ELR (cell line): ENCODE measurements around the gene RFPL1.
"Not testable (repeated sequence)": the region's sequence is repeated elsewhere in the genome, so short reads cannot be mapped to it uniquely, and the experiment has no call there.

Experiments used
- DNase-seq: peaks from one replicate; pipeline ENCODE4 v3.0.0-alpha.2; 2015; ENCODE audit warnings: low read depth

Gene RFPL1

DNA sequence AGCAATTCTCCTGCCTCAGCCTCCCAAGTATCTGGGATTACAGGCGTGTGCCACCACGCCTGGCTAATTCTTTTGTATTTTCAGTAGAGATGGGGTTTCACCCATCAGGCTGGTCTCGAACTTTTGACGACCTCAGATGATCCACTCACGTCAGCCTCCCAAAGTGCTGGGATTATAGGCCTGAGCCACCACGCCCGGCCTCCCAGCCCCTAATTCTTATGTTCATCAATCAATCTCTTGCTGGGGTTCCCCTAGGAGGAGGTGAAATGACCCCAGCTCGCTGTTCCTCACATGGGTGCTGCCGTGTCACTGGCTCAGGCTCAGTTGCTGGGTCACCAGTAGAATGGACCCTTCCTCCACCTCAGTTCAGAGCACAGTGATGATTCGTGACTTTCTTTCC lies at the start of gene RFPL1:
RFPL1 (plus strand) TSS at position 301 of the 400 bp plus-strand sequence.
- not testable (repeated sequence) for DNase-seq

DNA sequence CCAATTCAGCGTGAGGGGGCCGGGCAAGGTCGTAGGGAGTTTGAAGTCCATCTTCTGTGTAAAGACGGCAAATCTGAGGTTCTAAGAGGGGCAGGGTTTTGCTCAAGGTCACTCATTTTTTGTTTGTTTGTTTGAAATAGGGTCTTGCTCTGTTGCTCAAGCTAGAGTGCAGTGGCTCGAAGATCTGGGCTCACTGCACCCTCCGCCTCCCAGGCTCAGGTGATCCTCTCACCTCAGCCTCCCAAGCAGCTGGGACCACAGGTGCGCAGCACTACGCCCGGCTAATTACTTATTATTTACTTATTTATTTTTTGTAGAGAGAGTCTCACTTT lies 49.7 kb upstream of the RFPL1 start:
- no peak for DNase-seq

DNA sequence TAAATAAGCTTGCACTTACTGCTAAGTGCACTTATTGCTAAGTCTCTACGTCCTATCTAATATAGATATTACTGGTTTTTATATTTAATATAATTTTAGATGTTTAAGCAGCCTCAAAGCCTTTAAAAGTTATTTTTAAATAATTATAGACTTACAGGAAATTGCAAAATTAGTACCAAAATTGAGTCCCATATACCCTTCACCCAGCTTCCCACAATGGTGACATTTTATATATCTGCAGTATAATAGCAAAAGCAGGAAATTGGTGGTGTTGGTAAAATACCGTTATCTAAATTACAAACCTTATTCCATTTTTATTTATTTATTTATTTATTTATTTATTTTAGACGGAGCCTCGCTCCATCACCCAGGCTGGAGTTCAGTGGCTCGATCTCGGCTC lies 48.1 kb upstream of the RFPL1 start:
- DNase-seq = no peak

DNA sequence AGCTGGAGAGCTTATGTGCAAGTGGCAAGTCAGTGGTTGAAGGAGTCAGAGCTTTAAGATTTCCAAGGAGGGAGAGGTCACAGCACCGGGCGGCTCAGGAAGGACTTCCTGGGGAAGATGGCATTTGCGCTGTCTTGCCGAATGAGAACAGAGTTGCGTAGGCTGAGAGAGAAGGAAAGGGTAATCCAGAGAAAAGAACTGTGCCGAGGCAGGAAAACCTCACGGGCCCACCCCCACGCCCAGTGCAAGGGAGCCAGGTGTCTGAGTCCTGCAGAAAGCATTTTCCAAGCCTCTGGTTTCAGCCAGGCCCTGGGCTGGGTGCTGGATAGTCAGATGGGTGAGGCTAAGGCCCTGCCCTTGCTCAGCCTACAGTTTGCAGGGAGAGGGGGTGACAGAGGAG lies 46.8 kb upstream of the RFPL1 start:
- no peak for DNase-seq

DNA sequence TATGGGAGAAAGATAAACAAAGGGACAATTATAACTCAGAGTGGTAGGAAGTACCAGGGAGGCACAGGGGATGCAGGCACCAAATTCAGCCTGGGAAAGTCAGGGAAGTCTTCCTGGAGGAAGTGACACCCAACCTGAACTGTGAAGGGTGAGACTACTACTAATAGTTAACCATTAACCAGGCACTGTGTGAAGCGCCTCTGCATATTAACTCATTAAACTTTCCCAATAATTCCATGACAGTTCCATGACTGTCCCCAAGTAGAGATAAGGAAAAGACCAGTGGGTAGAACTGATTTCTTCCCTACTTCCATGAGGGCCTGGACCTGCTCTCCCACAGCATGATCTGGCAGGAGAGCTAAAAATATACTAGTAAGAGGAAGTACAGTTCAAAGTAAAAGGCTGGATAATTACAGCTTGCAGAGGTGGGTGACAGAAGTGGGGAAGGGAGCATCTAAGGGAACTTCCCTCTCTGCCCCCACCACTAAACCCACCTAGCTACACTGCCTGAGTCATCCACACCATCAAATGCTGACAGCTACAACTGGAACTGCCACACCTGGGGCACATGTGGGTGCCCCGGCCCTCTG lies 45.3 kb upstream of the RFPL1 start:
- no peak for DNase-seq

DNA sequence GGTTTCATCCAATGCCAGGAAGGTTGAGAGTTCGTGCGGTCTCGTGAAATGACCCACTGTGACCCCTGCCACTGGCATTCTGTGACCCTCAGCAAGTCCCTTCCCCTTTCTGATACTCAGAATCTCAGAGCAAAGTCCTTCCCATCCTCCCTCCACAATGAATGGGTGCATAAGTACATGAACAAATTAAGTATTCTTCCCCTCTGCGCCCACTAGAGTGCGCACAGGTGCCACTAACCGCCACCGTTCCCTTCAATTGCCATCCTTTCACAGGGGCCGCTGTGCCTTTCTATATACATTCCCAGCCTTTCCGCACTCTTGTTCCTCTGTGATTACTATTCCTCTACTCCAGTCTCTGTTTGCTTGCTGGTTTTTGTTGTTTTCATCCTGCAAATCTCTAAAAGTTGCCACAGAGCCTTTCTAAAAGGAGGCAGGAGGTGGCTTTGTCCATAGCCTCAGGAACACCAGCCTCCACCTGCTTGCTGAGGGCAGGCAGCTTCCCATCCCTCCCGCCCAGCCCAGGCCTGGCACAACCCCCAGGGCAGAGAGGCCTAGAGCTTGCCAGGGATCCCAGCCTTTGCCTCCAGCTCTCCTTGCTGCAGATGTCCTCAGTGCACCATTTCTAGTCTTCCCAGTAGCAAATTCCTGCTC lies 43.3 kb upstream of the RFPL1 start:
- DNase-seq = peak; percentile 81

DNA sequence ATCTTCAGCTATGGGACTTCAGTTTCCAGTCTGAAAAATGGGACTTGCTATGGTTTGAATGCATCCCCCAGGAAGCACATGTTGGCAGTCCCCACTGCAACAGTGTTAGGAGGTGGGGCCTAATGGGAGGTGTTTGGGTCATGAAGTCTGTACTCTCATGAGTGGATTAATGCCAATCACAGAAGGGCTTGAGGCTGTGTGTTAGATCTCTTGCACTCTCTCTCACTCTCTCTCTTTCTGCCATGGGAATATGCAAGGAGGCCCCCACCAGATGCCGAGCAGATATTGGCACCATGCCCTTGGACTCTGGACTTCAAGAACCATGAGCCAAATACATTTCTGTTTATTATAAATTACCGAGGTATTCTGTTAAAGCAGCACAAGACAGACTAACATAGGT lies 42.3 kb upstream of the RFPL1 start:
- DNase-seq = no peak

DNA sequence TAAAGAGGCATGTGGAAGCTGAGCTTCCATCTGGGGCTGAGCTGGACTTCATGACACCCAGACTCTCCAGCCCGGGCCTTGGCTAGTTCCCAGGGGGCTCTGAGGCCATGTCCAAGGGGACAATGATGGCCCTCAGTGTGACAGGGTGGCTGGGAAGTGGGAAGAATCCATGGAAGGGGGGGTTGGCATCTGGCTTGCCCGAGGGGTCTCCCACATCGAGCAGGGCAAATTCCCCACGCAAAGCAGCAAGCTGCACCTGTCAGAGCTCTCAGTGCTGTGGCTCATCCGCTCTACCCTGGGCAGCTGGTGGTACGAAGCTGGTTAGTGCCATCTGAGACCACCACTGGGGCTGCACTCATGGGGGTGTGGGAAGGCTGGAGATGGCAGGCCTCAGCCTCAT lies 40.6 kb upstream of the RFPL1 start:
- no peak for DNase-seq

DNA sequence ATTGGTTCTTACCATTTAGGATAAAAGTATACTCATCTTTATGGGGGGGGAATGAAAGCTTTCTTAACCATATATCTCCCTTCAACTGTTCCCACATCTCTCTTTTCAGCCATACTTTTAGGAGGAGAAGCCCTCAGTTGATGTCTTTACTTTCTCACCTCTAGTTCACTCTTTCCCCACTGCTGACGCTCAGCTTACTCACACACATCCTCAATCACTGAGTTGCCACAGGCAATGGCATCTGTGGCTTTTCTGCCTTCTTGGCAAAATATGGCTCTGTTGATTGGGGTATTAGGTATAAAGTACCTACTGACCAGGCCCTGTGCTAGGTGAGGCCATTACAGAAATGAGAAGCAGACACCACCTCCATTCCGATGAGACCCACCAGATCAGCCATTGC lies 37.8 kb upstream of the RFPL1 start:
- DNase-seq = peak; percentile 37

DNA sequence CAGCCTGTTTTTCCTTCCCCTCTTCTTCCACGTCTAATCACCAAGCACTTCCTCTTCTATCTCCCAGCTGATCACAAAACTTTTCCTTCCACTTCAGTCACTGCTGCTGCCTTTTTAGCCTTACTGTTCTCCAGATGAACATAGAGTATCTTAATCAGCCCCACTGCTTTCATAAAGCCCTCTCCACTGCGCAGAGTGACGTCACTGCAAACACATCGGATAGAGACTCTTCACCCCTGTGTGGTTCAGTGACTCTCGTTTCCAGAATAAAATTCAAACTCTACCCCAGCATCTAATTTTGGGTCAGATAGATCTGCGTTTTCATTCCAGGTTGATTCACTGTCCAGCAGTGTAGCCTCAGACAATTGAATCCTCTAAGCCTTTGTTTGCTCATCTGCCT lies 36.8 kb upstream of the RFPL1 start:
- not testable (repeated sequence) for DNase-seq

DNA sequence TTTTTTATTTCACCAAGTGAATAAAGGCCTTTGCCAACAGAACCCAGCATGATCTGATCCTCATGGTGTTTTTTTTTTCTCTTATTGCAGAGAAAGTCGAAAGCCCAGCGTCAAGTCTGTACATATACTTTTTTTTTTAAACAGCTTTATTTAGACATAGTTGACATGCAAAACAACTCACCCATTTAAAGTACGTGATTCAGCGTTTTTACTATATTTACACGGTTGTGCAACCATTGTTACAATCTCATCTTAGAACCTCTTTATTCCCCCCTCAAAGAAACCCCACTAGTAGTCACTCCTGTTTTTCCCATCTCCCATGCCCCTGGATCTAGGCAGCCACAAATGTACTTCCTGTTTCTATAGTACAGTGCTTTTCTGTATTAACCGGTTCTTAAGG lies 29.4 kb upstream of the RFPL1 start:
- no peak for DNase-seq

DNA sequence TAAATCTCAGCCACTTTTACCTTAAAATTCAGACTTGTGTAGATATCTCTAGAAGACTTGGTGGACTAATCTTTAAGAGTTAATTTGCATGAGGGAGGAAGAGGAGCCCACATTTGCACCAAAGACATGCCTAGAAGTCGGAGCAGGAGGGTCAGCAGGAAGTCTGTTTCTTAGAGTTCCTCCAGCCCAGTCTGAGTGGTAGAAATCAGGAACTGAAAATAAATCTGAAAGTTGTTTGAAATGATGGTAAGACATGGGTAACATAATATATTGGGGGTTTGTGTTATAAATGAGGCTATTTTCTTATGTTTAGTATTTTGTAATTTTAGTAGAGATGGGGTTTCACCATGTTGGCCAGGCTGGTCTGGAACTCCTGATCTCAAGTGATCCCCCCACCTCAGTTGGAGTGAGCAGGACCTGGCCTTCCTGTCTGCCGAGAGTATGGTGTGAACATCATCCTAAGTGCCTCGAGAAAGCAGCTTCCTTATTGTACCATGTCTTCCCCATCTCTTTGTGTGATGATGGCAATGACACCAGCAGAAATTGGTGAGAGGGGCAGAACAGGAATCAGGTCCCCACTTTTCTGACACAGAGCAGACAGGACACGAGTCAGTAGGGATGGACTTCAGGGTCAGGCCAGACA lies 26.7 kb upstream of the RFPL1 start:
- not testable (repeated sequence) for DNase-seq

DNA sequence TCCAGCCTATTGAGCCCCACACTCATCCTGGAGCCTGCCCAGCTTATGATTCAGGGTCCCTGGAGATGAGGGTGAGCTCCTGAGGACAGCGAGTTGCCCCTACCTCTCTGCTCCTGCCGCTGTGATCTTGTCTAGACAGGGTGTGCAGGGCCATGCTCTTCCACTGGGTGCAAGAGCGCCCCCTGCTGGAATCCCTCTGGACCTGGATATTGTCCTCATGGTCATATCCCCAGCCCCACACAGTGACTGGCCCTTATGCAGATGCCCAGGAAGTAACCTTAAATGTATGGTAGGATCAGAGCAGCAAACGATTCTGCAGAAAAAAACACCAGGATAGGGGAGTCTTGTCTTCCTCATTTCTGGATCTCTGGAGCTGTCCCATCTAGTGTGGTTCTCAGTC lies 25.6 kb upstream of the RFPL1 start:
- DNase-seq = not testable (repeated sequence)

DNA sequence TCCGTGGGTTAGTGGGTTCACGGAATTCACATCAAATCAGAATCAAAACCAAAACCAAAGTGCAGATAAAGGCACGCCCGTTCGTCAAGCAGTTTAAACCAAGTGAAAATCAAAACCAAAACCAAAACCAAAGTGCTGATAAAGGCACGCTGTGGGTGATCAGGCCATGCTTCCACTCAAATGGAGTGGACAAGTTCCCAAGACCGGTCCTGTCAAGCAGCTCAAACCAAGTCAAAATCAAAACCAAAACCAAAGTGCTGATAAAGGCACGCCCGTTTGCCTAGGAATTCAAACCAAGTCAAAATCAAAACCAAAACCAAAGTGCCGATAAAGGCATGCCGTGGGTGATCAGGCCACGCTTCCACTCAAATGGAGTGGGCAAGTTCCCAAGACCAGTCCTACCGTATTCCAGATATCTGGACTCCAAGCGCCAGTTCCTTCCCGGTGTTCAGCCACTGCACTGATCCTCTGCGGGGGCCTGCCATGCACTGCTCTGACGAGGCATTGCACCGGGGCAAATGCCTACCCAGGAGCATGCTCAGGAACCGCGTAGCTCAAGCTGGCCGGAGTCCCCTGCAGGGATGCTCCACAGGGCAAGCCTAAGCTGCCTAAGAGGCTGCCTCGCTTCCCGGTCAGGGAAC lies 23.3 kb upstream of the RFPL1 start:
- DNase-seq = not testable (repeated sequence)

DNA sequence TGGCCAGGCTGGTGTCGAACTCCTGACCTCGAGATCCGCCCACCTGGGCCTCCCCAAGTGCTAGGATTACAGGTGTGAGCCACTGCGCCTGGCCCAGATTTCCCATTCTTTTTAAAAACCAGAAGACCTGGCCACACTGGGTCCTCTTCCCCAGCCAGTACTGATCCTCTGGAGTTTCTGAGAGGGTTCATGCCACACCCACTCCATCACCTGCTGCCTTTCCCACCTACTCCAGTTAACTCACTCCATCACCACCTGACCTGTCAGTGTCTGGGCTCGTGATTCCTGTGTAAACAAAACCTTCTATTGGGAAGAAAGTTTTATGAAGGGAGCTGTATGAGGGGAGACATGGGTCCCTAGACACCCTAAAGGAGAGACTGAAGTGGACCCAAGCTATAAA lies 19.7 kb upstream of the RFPL1 start:
- not testable (repeated sequence) for DNase-seq

DNA sequence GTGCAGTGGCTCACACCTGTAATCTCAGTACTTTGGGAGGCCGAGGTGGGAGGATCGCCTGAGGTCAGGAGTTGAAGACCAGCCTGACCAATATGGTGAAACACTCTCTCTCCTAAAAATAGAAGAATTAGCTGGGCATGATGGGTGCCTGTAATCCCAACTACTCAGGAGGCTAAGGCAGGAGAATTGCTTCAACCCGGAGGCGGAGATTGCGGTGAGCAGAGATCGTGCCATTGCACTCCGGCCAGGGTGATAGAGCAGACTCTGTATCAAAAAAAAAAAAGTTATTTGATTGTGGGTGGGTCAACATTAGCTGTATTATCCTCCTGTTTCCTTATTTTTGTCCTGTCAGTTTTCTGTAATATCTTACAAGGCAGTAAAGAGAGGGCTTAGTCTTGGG lies 11.9 kb upstream of the RFPL1 start:
- DNase-seq = no peak

DNA sequence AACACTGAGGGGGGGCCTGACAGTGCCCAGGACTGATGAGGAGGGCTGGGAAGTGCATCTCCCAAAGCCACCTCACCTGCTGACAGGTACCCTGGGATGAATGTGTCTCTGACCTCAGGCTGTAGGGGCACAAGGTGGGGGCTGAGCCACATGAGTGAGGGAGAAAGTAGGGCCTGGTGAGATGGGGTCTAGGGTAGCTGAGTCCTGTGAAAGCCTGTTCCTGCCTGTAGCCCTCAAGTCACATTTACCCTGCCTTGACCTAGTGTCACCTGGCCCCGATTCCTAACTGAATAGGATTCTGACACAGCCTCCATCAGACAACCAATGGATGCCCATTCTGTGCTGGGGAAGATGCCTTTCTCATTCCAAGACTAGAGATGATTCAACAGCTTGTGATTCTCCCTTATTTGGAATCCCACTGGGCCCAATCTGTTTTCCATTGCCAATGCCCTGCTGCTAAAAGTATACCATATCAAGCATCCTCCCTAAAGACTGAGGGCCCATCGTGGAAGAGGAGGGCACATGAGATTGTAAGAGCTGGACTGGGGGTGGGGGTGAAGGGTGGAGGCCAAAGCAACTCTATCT lies 11.1 kb upstream of the RFPL1 start:
- DNase-seq = no peak

DNA sequence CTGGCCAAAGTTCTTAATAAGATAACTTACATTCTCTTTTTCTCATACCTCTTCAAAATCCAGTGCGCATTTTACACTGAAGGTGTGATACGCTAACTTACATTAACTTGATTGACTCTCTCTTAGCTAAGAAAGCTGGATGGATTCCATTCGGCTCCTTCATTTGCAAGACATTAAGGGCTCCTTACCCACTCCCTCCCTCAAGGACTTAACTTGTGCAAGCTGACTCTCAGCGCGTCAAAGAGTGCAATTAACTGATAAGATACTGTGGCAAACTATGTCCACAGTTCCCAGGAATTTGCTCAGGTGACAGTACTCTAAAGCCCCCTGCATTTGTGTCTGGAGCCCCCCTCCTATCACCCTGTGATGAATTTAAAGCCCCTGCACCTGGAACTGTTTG lies 6.4 kb upstream of the RFPL1 start:
- no peak for DNase-seq

DNA sequence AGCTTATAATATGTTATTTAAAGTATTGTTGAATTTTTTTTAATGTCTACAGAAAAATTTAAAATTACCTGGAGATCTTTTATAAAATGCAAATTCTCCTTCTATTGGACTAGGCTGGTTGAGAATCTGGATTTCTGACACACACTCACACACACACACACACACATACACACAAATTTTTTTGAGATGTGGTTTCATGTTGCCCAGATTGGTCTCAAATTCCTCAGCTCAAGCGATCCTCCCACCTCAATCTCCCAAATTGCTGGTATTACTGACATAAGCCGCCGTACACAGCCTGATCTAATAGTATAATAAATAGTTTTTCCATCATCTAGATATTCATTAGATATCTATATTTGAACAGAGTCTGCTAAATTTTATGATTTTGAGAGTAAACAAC lies 4.5 kb upstream of the RFPL1 start:
- DNase-seq = no peak

DNA sequence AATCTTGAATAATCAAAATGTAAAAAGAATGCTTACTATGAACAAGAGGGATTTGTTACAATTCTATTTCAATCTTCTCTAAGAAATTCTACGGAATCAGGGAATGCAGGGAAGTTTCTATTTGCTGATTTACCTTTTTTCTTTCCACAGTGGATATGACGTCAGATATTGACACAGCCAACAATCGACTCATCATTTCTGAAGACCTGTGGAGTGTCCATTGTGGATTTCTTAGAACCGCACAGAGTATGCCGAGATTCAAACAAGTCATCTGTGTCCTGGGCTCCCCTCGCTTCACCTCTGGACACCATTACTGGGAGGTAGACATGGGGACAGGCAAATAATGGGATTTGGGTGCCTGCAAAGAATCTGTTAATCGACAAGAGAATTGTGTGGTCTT lies 4.1 kb upstream of the RFPL1 start:
- DNase-seq = no peak

DNA sequence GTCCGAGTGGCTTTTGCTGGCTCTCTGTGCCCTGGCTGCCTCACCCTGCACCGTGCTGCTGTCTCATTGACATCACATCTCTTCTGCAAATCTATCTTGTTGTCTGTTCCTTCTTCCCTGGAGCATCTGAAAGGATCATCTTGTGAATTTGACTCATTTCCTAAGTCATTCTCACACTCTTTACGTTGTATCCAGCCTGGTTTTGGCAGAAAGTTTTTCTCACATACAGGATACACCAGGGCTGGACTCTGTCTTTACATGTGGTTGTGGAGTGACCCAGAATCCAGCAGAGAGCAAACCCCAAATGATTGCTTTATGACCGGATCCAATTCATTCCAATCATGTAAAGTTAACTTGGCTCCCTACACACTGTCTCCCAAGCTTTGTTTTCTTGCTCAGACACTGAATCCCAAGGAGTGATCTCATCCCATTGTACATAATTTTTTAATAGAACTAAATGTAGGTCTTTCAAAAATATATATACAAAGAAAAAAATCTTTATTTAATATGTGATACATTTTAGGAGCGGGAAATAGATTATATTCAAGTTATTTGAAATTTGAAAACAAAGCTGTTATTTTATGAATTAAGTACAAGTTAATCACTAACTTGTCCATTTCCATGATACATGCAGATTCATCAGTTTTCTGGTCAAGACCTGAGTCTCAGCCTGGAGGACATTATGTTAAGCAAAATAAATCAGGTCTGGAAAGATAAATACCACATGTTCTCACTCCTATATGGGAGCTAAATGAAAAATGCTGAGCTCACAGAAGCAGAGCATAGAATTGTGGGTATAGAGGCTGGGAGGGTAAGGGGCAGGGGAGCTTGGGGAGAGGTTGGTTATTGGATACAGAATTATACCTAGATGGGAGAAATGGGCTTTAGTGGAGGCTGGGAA lies 2.9 kb upstream of the RFPL1 start:
- DNase-seq = no peak

DNA sequence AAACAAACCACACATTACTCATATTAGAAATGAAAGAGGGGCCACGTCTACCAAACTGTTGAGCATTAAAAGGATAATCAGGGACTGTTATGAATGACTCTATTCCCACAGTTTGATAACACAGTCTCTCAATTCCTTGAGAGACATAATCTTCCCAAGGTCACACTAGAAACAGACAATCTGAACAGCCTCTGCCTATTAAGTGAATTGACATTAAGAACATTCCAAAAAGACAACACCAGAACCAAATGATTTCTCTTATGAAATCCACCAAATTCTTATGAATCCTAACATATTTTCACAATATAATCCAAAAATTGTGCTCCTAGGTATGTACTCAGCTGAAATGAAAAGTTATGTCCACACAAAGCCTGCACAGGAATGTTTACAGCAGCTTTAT lies 4.6 kb downstream of the RFPL1 start:
- DNase-seq = no peak
